Dedifferentiated amniotic fluid mesenchymal stem cell (primary cell): Measurements from ENCODE around the gene TENM4.

Experiments
- DNase-seq: peaks from one replicate; pipeline ENCODE4 v3.0.0-alpha.2; 2016; ENCODE audit errors: extremely low spot score

TENM4 gene

GRCh38 chr11:78708388-78708787, 732.4 kb downstream of the TENM4 start:
- no peak for DNase-seq

GRCh38 chr11:78706551-78706950, 734.3 kb downstream of the TENM4 start:
- no peak for DNase-seq

GRCh38 chr11:78704811-78705210, 736.0 kb downstream of the TENM4 start:
- no peak for DNase-seq

GRCh38 chr11:78699609-78700135, 741.2 kb downstream of the TENM4 start:
- no peak for DNase-seq

- peak; percentile 34 for DNase-seq
These were observed 742.2 kb downstream of the TENM4 start for GRCh38 chr11:78698612-78699011.

- no peak for DNase-seq
These were observed 744.7 kb downstream of the TENM4 start for GRCh38 chr11:78696177-78696576.

- DNase-seq: no peak
These were observed 746.7 kb downstream of the TENM4 start for GRCh38 chr11:78694152-78694551.

GRCh38 chr11:78691215-78691614, 749.6 kb downstream of the TENM4 start:
- no peak for DNase-seq

- DNase-seq: no peak
These were observed 750.4 kb downstream of the TENM4 start for GRCh38 chr11:78690352-78690987.

- DNase-seq: no peak
These were observed 751.2 kb downstream of the TENM4 start for GRCh38 chr11:78689585-78690153.

GRCh38 chr11:78689101-78689500, 751.7 kb downstream of the TENM4 start:
- no peak for DNase-seq

GRCh38 chr11:78688460-78688859, 752.4 kb downstream of the TENM4 start:
- DNase-seq: no peak

GRCh38 chr11:78685156-78685555, 755.7 kb downstream of the TENM4 start:
- DNase-seq: no peak

- DNase-seq: no peak
These were observed 756.5 kb downstream of the TENM4 start for GRCh38 chr11:78684377-78684776.

GRCh38 chr11:78683774-78684173, 757.1 kb downstream of the TENM4 start:
- no peak for DNase-seq

- no peak for DNase-seq
These were observed 764.7 kb downstream of the TENM4 start for GRCh38 chr11:78676026-78676557.

- no peak for DNase-seq
These were observed 767.8 kb downstream of the TENM4 start for GRCh38 chr11:78672850-78673620.

- no peak for DNase-seq
These were observed 771.6 kb downstream of the TENM4 start for GRCh38 chr11:78669249-78669648.

GRCh38 chr11:78667461-78667860, 773.4 kb downstream of the TENM4 start:
- no peak for DNase-seq

GRCh38 chr11:78666675-78667160, 774.1 kb downstream of the TENM4 start:
- DNase-seq: no peak

- peak; percentile 85 for DNase-seq
These were observed 776.2 kb downstream of the TENM4 start for GRCh38 chr11:78664636-78665035.

GRCh38 chr11:78662811-78663210, 778.0 kb downstream of the TENM4 start:
- DNase-seq: no peak
